Fibroblast of lung (primary cell): Measurements from ENCODE around the gene MTERF4.

ENCODE experiments used
- EZH2 ChIP-seq: IDR thresholded peaks from 2 replicates; pipeline ENCODE4 v1.5.1; 2012; ENCODE audit warnings: low read length, control low read depth, mild to moderate bottlenecking; ENCODE audit errors: missing control alignments
- TF ChIP-seq, protein P1 (sequence below), 2 donors: IDR thresholded peaks in 1 of 2; conservative IDR thresholded peaks in 1 of 2; 1 replicate in 1 of 2; 2 replicates in 1 of 2; pipeline ENCODE4 v1.5.1; 2011 to 2012; ENCODE audit warnings: low read length in 2 of 2, control low read depth in 1 of 2, inconsistent platforms in 1 of 2, low read depth in 1 of 2, mild to moderate bottlenecking in 1 of 2

DNA sequence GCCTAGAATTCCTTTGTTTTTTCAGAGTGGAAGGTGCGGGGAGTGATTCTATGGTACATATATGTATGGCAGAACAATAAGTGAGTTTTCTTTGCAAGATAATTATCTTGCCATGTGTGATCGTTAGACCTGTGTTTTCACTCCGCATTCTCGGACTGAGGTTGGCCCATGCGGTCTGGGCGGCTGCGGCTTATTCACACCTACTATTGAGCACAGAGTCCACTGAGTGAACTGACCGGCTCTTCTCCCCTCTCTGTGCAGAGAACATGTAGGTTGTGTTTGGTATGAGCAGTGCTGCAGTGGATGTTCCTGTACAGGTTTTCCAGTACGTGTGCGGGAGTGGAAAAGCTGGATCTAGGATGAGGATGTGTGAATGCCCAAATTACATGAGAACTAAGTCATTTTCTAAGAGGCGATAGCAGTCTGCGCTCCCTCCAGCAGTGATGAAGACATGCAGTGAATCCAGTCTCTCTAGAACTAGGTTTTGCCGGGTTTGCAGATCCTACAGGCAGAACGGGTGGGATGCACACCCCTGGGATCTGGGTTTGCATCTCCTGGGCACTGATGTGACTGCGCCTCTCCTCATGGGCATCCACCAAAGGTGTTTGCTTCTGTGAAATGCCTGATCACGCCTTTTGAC, 27.1 kb downstream of the MTERF4 start:
- TF ChIP-seq EZH2 = no peak
- TF ChIP-seq, protein P1, sequence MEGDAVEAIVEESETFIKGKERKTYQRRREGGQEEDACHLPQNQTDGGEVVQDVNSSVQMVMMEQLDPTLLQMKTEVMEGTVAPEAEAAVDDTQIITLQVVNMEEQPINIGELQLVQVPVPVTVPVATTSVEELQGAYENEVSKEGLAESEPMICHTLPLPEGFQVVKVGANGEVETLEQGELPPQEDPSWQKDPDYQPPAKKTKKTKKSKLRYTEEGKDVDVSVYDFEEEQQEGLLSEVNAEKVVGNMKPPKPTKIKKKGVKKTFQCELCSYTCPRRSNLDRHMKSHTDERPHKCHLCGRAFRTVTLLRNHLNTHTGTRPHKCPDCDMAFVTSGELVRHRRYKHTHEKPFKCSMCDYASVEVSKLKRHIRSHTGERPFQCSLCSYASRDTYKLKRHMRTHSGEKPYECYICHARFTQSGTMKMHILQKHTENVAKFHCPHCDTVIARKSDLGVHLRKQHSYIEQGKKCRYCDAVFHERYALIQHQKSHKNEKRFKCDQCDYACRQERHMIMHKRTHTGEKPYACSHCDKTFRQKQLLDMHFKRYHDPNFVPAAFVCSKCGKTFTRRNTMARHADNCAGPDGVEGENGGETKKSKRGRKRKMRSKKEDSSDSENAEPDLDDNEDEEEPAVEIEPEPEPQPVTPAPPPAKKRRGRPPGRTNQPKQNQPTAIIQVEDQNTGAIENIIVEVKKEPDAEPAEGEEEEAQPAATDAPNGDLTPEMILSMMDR (conservative IDR thresholded peaks at IDR 0.05 in 1 of 2, IDR thresholded peaks at IDR 0.05 in 1 of 2; ENCODE audit: low read depth in 1 of 2, low read length in 2 of 2) = no peak
